Common myeloid progenitor, CD34-positive (primary cell): Measurements from ENCODE around the gene PSMA4.
"Not testable (repeated sequence)": the region's sequence is repeated elsewhere in the genome, so short reads cannot be mapped to it uniquely, and the experiment has no call there.

Experiments
- CTCF ChIA-PET: fragments of 350-600 bp; sonication (Branson Sonifier 250); formaldehyde crosslinking; loops from one replicate; lab custom pipeline; 2021; ENCODE audit warnings: antibody characterized with exemption; lab: Charles Lee
- POLR2A ChIA-PET: fragments of 350-600 bp; sonication (Branson Sonifier 250); formaldehyde crosslinking; loops from one replicate; lab custom pipeline; 2021; ENCODE audit warnings: antibody characterized with exemption; lab: Charles Lee
- DNase-seq, 3 donors: peaks; one replicate each; pipeline versions ENCODE4 v3.0.0 to v3.0.0-alpha.2; 2013
- H3K27ac ChIP-seq, 2 experiments: 1 replicate in 1 of 2; 2 replicates in 1 of 2; pipeline ENCODE4 v1.7.0; 2013; ENCODE audit warnings: inconsistent platforms in 2 of 2, low read length in 2 of 2, mild to moderate bottlenecking in 2 of 2, low read depth in 1 of 2, moderate library complexity in 1 of 2; ENCODE audit not compliant: severe bottlenecking in 2 of 2, insufficient read depth in 1 of 2, poor library complexity in 1 of 2
- H3K27me3 ChIP-seq, 5 experiments: replicated peaks in 2 of 5; 1 replicate in 3 of 5; 2 replicates in 2 of 5; pipeline versions ENCODE4 v1.6.1 to v1.7.0; 2013; ENCODE audit warnings: low read length in 4 of 5, mild to moderate bottlenecking in 2 of 5, moderate library complexity in 2 of 5, inconsistent platforms in 1 of 5; ENCODE audit not compliant: insufficient read depth in 5 of 5, control insufficient read depth in 4 of 5
- H3K36me3 ChIP-seq, 4 experiments: 1 replicate in 2 of 4; 2 replicates in 2 of 4; pipeline versions ENCODE4 v1.6.1 to v1.7.0; 2013; ENCODE audit warnings: low read length in 3 of 4, control low read depth in 1 of 4, mild to moderate bottlenecking in 1 of 4; ENCODE audit not compliant: control insufficient read depth in 4 of 4, insufficient read depth in 4 of 4
- H3K4me1 ChIP-seq, 4 experiments: 1 replicate in 3 of 4; 2 replicates in 1 of 4; pipeline versions ENCODE4 v1.6.1 to v1.7.1; 2013; ENCODE audit warnings: low read length in 3 of 4, mild to moderate bottlenecking in 3 of 4, control low read depth in 1 of 4, inconsistent platforms in 1 of 4, moderate library complexity in 1 of 4; ENCODE audit not compliant: control insufficient read depth in 4 of 4, insufficient read depth in 4 of 4; ENCODE audit errors: control extremely low read depth in 1 of 4
- H3K4me3 ChIP-seq, 7 experiments: 1 replicate in 4 of 7; 2 replicates in 3 of 7; pipeline versions ENCODE4 v1.5.1 to v1.7.0; 2013; ENCODE audit warnings: mild to moderate bottlenecking in 7 of 7, low read length in 6 of 7, moderate library complexity in 6 of 7, inconsistent platforms in 2 of 7, low read depth in 2 of 7, control low read depth in 1 of 7; ENCODE audit not compliant: insufficient read depth in 4 of 7, control insufficient read depth in 1 of 7; ENCODE audit errors: extremely low read depth in 1 of 7
- H3K9me3 ChIP-seq, 5 experiments: 1 replicate in 4 of 5; 2 replicates in 1 of 5; pipeline versions ENCODE4 v1.6.1 to v1.7.1; 2013; ENCODE audit warnings: low read length in 4 of 5, mild to moderate bottlenecking in 2 of 5, inconsistent platforms in 1 of 5, low read depth in 1 of 5, moderate library complexity in 1 of 5; ENCODE audit not compliant: control insufficient read depth in 4 of 5, insufficient read depth in 2 of 5; ENCODE audit errors: control extremely low read depth in 1 of 5
- WGBS: methylation state at CpG from one replicate; pipeline ENCODE4 v1.1.5; 2013; ENCODE audit not compliant: insufficient coverage; 5-methylcytosine and 5-hydroxymethylcytosine counted together

PSMA4 gene

GRCh38 chr15:78550194-78550593 lies 9.9 kb downstream of the PSMA4 start:
- DNase-seq, result no peak
- H3K4me3 ChIP-seq, result no peak overlapping the region
- H3K27ac ChIP-seq, result no peak overlapping the region
- ChIA-PET CTCF (no interaction called here), POLR2A (no interaction called here)
- WGBS, result 87% methylated on average over 5 of the region's 6 CpGs
- peaks cover 25 to 56% (median 43%) of the 10 kb centered on the region in 4 experiments for H3K36me3 ChIP-seq
- no peaks in the 10 kb centered on the region for H3K9me3 ChIP-seq
- H3K27me3 ChIP-seq, result no peaks in the 10 kb centered on the region
- H3K4me1 ChIP-seq, result no peaks in the 10 kb centered on the region

- CTCF ChIA-PET, result no interaction called here
- POLR2A ChIA-PET, result no interaction called here
- Histone ChIP-seq H3K9me3 (no peaks in the 10 kb centered on the region), H3K4me1 (no peaks in the 10 kb centered on the region), H3K4me3 (no peak overlapping the region), H3K36me3 (peaks cover 19 to 49% (median 37%) of the 10 kb centered on the region in 4 experiments), H3K27me3 (no peaks in the 10 kb centered on the region), H3K27ac (no peak overlapping the region)
- no peak for DNase-seq
- 86% methylated on average over 3 of the region's 3 CpGs for WGBS
Observed at GRCh38 chr15:78550815-78551214, 10.6 kb downstream of the PSMA4 start.

- POLR2A ChIA-PET, result no interaction called here
- DNase-seq, result no peak
- H3K36me3 ChIP-seq, result peaks cover 13 to 41% (median 29%) of the 10 kb centered on the region in 4 experiments
- CTCF ChIA-PET, result interaction anchor here (1.9 kb wide), 1 partner anchor 13 kb away, joined by 5 read pairs; the partner anchor contains the start of gene CHRNA5
- H3K27ac ChIP-seq, result no peak overlapping the region
- no peak overlapping the region for H3K4me3 ChIP-seq
- no peaks in the 10 kb centered on the region for H3K27me3 ChIP-seq
- no peaks in the 10 kb centered on the region for H3K9me3 ChIP-seq
- no peaks in the 10 kb centered on the region for H3K4me1 ChIP-seq
- WGBS, result 100% methylated on average over 2 of the region's 5 CpGs
Observed at GRCh38 chr15:78551902-78552301, 11.7 kb downstream of the PSMA4 start.

- no peak overlapping the region for H3K4me3 ChIP-seq
- no peaks in the 10 kb centered on the region for H3K27me3 ChIP-seq
- peaks cover 12 to 35% (median 23%) of the 10 kb centered on the region in 4 experiments for H3K36me3 ChIP-seq
- WGBS, result 100% methylated on average over 5 of the region's 5 CpGs
- CTCF ChIA-PET, result interaction anchor here (0.7 to 1.9 kb wide), 2 partner anchors 13 to 71 kb away, joined by 3 to 5 read pairs; partner anchors contain the start of gene CHRNA5
- H3K4me1 ChIP-seq, result no peaks in the 10 kb centered on the region
- POLR2A ChIA-PET, result no interaction called here
- H3K9me3 ChIP-seq, result no peaks in the 10 kb centered on the region
- no peak for DNase-seq
- H3K27ac ChIP-seq, result no peak overlapping the region
Observed at GRCh38 chr15:78552597-78552996, 12.4 kb downstream of the PSMA4 start.

GRCh38 chr15:78560201-78560600 lies 20.0 kb downstream of the PSMA4 start:
- 92% methylated on average over 2 of the region's 10 CpGs for WGBS
- H3K36me3 ChIP-seq, DNase-seq, H3K9me3 ChIP-seq, H3K27ac ChIP-seq, CTCF ChIA-PET, H3K27me3 ChIP-seq, H3K4me3 ChIP-seq, H3K4me1 ChIP-seq, POLR2A ChIA-PET: not testable (repeated sequence)

GRCh38 chr15:78561490-78561889 lies 21.2 kb downstream of the PSMA4 start:
- Histone ChIP-seq H3K4me1 (peaks cover 3 to 22% (median 18%) of the 10 kb centered on the region in 4 experiments), H3K4me3 (no peak overlapping the region), H3K9me3 (no peaks in the 10 kb centered on the region), H3K27me3 (no peaks in the 10 kb centered on the region), H3K36me3 (no peaks in the 10 kb centered on the region), H3K27ac (no peak overlapping the region)
- CTCF ChIA-PET, result no interaction called here
- no peak for DNase-seq
- WGBS, result 98% methylated on average over 5 of the region's 5 CpGs
- POLR2A ChIA-PET, result no interaction called here

DNA sequence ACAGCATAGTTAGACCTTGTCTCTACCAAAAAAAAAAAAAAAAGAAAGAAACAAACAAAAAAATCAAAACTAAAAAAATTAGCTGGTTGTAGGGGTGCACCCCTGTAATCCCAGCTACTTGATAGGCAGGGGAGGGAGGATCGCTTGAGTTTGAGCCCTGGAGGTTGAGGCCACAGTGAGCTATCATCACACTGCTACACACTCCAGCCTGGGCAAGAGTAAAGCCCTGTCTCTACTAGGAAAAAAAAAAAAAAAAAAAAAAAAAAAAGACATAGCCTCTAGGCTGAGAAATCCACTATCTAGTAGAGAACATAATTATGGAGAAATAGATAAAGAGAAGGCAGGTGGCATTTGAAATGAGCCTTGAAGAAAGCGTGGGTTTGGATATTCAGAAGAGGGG lies 22.8 kb downstream of the PSMA4 start:
- no peak for DNase-seq
- Histone ChIP-seq H3K36me3 (no peaks in the 10 kb centered on the region), H3K27me3 (no peaks in the 10 kb centered on the region), H3K4me1 (peaks cover 3 to 35% (median 27%) of the 10 kb centered on the region in 4 experiments), H3K4me3 (no peak overlapping the region), H3K27ac (no peak overlapping the region), H3K9me3 (no peaks in the 10 kb centered on the region)
- 100% methylated on average over 1 of the region's 2 CpGs for WGBS
- POLR2A ChIA-PET, result interaction anchor here (0.6 to 0.8 kb wide), 2 partner anchors 41 to 1372 kb away, joined by 3 to 4 read pairs; no protein-coding TSS in a partner anchor
- CTCF ChIA-PET, result interaction anchor here (0.6 to 1.2 kb wide), 2 partner anchors 14 to 23 kb away, joined by 3 to 4 read pairs; no protein-coding TSS in a partner anchor
